WI38 (cell line): ENCODE results near the gene NOL6.
"Not testable (repeated sequence)": the region's sequence is repeated elsewhere in the genome, so short reads cannot be mapped to it uniquely, and the experiment has no call there.

Source experiments
- H3K4me3 ChIP-seq: 2 replicates; pipeline ENCODE4 v1.5.1; 2011; ENCODE audit warnings: low read depth, mild to moderate bottlenecking, control low read depth, low read length
- TF ChIP-seq, protein P1 (sequence below): IDR thresholded peaks from 2 replicates; pipeline ENCODE4 v1.5.1; 2012; ENCODE audit warnings: low read depth, mild to moderate bottlenecking, control low read depth, low read length

The NOL6 gene

GRCh38 chr9:33506626-33507370, 33.1 kb upstream of the NOL6 start:
- TF ChIP-seq, protein P1, sequence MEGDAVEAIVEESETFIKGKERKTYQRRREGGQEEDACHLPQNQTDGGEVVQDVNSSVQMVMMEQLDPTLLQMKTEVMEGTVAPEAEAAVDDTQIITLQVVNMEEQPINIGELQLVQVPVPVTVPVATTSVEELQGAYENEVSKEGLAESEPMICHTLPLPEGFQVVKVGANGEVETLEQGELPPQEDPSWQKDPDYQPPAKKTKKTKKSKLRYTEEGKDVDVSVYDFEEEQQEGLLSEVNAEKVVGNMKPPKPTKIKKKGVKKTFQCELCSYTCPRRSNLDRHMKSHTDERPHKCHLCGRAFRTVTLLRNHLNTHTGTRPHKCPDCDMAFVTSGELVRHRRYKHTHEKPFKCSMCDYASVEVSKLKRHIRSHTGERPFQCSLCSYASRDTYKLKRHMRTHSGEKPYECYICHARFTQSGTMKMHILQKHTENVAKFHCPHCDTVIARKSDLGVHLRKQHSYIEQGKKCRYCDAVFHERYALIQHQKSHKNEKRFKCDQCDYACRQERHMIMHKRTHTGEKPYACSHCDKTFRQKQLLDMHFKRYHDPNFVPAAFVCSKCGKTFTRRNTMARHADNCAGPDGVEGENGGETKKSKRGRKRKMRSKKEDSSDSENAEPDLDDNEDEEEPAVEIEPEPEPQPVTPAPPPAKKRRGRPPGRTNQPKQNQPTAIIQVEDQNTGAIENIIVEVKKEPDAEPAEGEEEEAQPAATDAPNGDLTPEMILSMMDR, result no peak
- H3K4me3 ChIP-seq, result peak overlapping the region; percentile 54

- TF ChIP-seq, protein P1, result no peak
- H3K4me3 ChIP-seq, result no peak overlapping the region
These were observed 24.7 kb upstream of the NOL6 start for GRCh38 chr9:33498387-33498786.

- not testable (repeated sequence) for H3K4me3 ChIP-seq
These were observed 20.1 kb upstream of the NOL6 start for GRCh38 chr9:33493819-33494218.

GRCh38 chr9:33489066-33489465, 15.3 kb upstream of the NOL6 start:
- no peak overlapping the region for H3K4me3 ChIP-seq
- TF ChIP-seq, protein P1, result no peak

- H3K4me3 ChIP-seq, result not testable (repeated sequence)
These were observed 11.6 kb upstream of the NOL6 start for GRCh38 chr9:33485312-33485711.

GRCh38 chr9:33480976-33481375, 7.3 kb upstream of the NOL6 start:
- TF ChIP-seq, protein P1, result no peak
- H3K4me3 ChIP-seq, result no peak overlapping the region

DNA sequence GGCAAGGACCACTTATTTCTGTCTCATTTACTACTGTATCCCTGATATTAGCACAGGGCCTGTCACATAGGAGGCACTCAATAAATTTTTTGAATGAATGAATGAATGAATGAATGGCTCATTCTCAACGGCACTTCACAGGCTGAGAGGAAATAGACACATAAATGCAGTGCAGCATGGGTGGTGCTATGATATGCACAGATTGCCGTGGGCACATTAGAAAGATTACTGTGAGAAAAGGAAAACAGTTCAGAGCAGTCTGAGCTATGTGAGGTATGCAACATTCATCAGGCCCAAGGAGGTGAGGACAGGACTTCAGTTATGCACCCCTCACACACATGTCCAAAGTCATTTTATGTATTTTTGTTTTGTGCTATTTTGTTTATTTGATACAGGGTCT, 6.4 kb upstream of the NOL6 start:
- H3K4me3 ChIP-seq, result no peak overlapping the region
- TF ChIP-seq, protein P1, result no peak

GRCh38 chr9:33476503-33476902, 2.8 kb upstream of the NOL6 start:
- H3K4me3 ChIP-seq, result no peak overlapping the region
- TF ChIP-seq, protein P1, result no peak
